Type B pancreatic cell (in vitro differentiated cells): ENCODE measurements around the gene MRPL49. TPM values are rescaled to one million over a fixed set of nuclear protein-coding genes. Genes with fewer than 3 reads are reported as not detected.
A peak's percentile ranks its signal among the peaks of the same experiment; 100 is the strongest.
"Not testable (repeated sequence)": the region's sequence is repeated elsewhere in the genome, so short reads cannot be mapped to it uniquely, and the experiment has no call there.

ENCODE experiments used
- DNase-seq: peaks from one replicate; pipeline ENCODE4 v3.0.0; 2021; ENCODE audit warnings: mixed read lengths; ENCODE audit not compliant: unreplicated experiment; ENCODE audit errors: extremely low spot score
- H3K27ac Mint-ChIP-seq: 2 replicates; pipeline ENCODE4 v1.8.0; 2021; ENCODE audit warnings: mild to moderate bottlenecking, mixed read lengths
- H3K27me3 Mint-ChIP-seq: 2 replicates; pipeline ENCODE4 v1.8.0; 2021; ENCODE audit warnings: mixed read lengths
- H3K36me3 Mint-ChIP-seq: 2 replicates; pipeline ENCODE4 v1.8.0; 2021; ENCODE audit warnings: mixed read lengths
- H3K4me1 Mint-ChIP-seq: one replicate; pipeline ENCODE4 v1.8.0; 2021; ENCODE audit warnings: mixed read lengths; ENCODE audit not compliant: unreplicated experiment
- H3K4me3 Mint-ChIP-seq: 2 replicates; pipeline ENCODE4 v1.8.0; 2021; ENCODE audit warnings: mild to moderate bottlenecking, mixed read lengths
- H3K9me3 Mint-ChIP-seq: 2 replicates; pipeline ENCODE4 v1.8.0; 2021; ENCODE audit warnings: mixed read lengths
- total RNA-seq: library from RNA; stranded (reverse); gene quantifications from 2 replicates; pipeline ENCODE4 v1.2.1, GENCODE V29; 2021; ENCODE audit warnings: low replicate concordance
- TF ChIP-seq, protein P1 (sequence below): fragments of 200-600 bp; sonication (generic); conservative IDR thresholded peaks from 2 replicates; pipeline ENCODE4 v1.5.0; 2021; ENCODE audit warnings: antibody characterized with exemption, mild to moderate bottlenecking

The MRPL49 gene
- total RNA-seq, 1 donor from 2014 or later = 49.1 TPM

DNA sequence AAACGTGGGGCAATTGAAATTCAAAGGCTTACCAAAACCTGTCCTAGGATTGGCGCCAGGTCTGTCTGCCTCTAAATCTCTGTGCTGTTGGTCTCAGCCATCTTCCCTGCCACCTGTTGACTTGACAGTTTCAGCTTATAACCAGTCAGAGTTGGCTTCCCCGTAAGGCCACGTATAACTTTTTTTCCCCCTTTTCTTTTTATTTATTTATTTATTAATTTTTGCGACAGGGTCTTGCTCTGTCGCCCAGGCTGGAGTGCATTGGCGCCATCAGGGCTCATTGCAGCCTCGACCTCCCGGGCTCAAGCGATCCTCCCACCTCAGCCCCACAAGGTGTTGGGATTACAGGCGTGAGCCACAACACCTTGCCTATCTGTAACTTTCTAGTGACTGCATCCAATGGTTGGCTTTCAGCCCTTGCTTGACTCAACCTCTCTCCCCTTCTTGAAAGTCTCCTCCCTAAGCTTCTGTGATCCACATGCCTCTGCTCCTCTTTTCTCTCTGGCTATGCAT lies 13.6 kb downstream of the MRPL49 start:
- Mint-ChIP-seq H3K4me1 (peaks cover 22% of the 10 kb centered on the region), H3K36me3 (no peaks in the 10 kb centered on the region), H3K27me3 (peaks cover 7% of the 10 kb centered on the region), H3K9me3 (no peaks in the 10 kb centered on the region), H3K4me3 (peak overlapping the region; percentile 97), H3K27ac (peak overlapping the region; percentile 100)
- TF ChIP-seq, protein P1, sequence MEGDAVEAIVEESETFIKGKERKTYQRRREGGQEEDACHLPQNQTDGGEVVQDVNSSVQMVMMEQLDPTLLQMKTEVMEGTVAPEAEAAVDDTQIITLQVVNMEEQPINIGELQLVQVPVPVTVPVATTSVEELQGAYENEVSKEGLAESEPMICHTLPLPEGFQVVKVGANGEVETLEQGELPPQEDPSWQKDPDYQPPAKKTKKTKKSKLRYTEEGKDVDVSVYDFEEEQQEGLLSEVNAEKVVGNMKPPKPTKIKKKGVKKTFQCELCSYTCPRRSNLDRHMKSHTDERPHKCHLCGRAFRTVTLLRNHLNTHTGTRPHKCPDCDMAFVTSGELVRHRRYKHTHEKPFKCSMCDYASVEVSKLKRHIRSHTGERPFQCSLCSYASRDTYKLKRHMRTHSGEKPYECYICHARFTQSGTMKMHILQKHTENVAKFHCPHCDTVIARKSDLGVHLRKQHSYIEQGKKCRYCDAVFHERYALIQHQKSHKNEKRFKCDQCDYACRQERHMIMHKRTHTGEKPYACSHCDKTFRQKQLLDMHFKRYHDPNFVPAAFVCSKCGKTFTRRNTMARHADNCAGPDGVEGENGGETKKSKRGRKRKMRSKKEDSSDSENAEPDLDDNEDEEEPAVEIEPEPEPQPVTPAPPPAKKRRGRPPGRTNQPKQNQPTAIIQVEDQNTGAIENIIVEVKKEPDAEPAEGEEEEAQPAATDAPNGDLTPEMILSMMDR = no peak
- DNase-seq = no peak

DNA sequence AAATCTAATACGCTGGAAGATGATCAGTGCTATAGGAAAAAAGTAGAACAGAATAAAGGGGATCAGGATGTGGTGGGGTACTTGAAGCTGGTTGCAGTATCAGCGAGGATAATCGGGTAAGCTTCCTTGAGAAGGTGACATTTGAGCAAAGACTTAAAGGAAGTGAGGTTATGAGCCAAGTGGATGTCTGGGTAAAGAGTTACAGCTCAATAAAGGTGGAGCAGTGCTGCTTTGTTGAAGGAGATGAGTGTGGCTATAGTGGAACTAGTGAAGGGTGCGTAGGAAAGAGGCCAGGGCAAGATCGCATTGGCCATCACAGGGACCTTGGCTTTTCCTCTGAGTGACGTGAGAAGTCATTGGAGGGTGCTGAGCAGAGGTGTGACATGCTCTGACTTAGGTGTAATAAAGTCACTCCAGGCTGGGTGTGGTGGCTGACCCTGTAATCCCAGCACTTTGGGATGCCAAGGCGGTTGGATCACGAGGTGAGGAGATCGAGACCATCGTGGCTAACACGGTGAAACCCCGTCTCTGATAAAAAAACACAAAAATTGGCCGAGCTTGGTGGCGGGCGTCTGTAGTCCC lies 14.5 kb downstream of the MRPL49 start:
- TF ChIP-seq, protein P1 = no peak
- Mint-ChIP-seq H3K27ac (peak overlapping the region; percentile 85), H3K4me3 (peak overlapping the region; percentile 80)

DNA sequence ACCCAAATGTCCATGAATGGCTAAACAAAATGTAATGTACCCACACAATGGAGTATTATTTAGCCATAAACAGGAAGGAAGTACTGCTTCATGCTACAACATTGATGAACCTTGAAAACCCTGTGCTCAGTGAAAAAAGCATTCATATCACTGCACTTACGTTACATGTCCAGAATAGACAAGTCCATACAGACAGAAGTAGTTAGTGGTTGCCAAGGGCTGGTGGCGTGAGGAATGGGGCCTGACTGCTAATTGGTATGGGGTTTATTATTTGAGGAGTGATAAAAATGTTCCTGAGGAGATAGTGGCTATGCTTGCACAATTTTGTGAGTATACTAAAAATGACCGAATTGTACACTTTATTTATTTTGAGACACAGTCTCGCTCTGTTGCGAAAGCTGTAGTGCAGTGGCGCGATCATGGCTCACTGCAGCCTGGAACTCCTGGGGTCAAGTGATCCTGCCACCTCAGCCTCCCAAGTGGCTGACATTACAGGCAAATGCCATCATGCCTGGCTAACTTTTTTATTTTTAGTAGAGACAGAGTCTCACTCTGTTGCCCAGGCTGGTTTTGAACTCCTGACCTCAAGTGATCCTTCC lies 19.9 kb downstream of the MRPL49 start:
- TF ChIP-seq, protein P1 = no peak
- H3K4me1 Mint-ChIP-seq = no peaks in the 10 kb centered on the region
- no peaks in the 10 kb centered on the region for H3K36me3 Mint-ChIP-seq
- peaks cover 26% of the 10 kb centered on the region for H3K27me3 Mint-ChIP-seq
- no peak overlapping the region for H3K27ac Mint-ChIP-seq
- H3K4me3 Mint-ChIP-seq = no peak overlapping the region
- DNase-seq = no peak
- no peaks in the 10 kb centered on the region for H3K9me3 Mint-ChIP-seq

More for the DNA sequence above, 14.5 kb downstream of the MRPL49 start:
- Mint-ChIP-seq H3K36me3 (no peaks in the 10 kb centered on the region), H3K9me3 (no peaks in the 10 kb centered on the region), H3K27me3 (peaks cover 16% of the 10 kb centered on the region), H3K4me1 (peaks cover 22% of the 10 kb centered on the region)
- no peak for DNase-seq

DNA sequence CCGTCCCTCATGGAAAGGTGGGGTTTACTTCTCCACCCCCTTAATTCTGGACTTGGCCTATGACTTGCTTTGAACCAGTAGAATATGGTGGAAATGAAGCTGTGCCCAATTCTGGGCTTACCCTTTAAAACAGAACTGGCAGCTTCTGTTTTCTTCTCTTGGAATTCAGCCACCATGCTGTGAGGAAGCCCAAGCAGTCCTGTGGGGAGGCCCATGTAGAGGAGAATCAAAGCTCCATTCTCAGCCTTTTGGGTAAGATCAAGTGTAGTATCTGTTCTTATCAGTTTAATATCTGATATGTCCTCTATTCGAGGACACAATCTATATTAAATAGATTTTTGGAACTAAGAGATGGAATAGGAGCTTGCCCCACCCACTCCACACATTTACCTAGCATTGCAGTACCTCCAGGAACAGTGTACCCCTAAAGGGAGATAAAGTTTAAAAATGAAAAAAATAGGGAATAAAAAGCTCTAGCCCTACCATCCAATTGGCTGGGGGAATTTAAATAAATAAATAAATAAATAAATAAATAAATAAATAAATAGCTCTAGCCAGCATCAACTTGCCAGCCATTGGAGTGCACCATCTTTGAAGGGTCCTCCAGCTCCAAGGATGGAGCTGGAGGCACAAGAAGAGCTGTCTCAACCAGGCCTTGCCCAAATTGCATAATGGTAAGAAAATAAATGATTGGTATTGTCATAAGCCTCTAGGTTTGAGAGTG lies 25.4 kb downstream of the MRPL49 start:
- DNase-seq = no peak
- Mint-ChIP-seq H3K9me3 (no peaks in the 10 kb centered on the region), H3K4me1 (peaks cover 12% of the 10 kb centered on the region), H3K36me3 (no peaks in the 10 kb centered on the region), H3K27me3 (peaks cover 11% of the 10 kb centered on the region), H3K4me3 (no peak overlapping the region), H3K27ac (no peak overlapping the region)
- TF ChIP-seq, protein P1 = no peak

DNA sequence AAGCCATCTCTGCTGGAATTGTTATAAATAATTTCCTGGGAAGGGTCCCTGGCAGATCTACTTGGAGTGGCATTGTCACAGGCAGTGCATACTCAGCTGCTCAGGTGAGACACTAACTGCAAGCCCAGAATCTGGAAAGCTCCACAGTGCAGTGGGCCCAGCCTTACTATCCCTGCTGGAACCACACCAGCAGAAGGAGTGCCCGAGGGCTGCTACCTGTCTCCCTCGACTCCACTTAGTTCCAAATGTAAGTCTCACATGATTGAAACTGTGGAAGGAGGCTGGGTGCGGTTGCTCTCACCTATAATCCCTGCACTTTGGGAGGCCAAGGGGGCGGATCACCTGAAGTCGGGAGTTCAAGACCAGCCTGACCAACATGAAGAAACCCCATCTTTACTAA lies 26.5 kb downstream of the MRPL49 start:
- DNase-seq = no peak
- TF ChIP-seq, protein P1 = no peak
- peaks cover 12% of the 10 kb centered on the region for H3K27me3 Mint-ChIP-seq
- peak overlapping the region; percentile 83 for H3K27ac Mint-ChIP-seq
- H3K4me1 Mint-ChIP-seq = peaks cover 12% of the 10 kb centered on the region
- no peaks in the 10 kb centered on the region for H3K36me3 Mint-ChIP-seq
- H3K4me3 Mint-ChIP-seq = peak overlapping the region; percentile 34
- H3K9me3 Mint-ChIP-seq = no peaks in the 10 kb centered on the region

DNA sequence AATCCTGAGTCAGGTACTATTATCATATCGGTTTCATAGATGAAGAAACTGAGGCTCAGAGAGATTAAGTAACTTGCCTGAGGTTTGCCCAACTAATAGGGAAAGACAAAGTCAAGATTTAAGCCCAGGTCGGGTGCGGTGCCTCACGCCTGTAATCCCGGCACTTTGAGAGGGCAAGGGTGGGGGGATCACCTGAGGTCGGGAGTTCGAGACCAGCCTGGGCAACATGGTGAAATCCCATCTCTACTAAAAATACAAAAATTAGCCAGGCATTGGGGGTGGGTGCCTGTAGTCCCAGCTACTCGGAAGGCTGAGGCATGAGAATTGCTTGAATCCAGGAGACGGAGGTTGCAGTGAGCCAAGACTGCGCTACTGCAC lies 28.0 kb downstream of the MRPL49 start:
- not testable (repeated sequence) for DNase-seq, H3K27me3 Mint-ChIP-seq, H3K9me3 Mint-ChIP-seq, H3K36me3 Mint-ChIP-seq, H3K4me3 Mint-ChIP-seq, H3K27ac Mint-ChIP-seq
- peaks cover 12% of the 10 kb centered on the region for H3K4me1 Mint-ChIP-seq
